GM13976 (cell line): ENCODE data around the gene CNGB1.
"Not testable (repeated sequence)": the region's sequence is repeated elsewhere in the genome, so short reads cannot be mapped to it uniquely, and the experiment has no call there.

Experiments used
- DNase-seq: peaks from one replicate; pipeline ENCODE4 v3.0.0; 2012; ENCODE audit warnings: low spot score
- in situ Hi-C: fragments of 300-500 bp; cut with MboI; formaldehyde crosslinking; loops from one replicate; pipeline ENCODE4 v1.12.0; 2022; ENCODE audit warnings: low sequenced_read_pairs, mixed read lengths, inconsistent platforms; ENCODE audit not compliant: unreplicated experiment
- TF ChIP-seq, protein P1 (sequence below): IDR thresholded peaks from 2 replicates; pipeline ENCODE4 v1.5.1; 2012; ENCODE audit warnings: borderline replicate concordance, mild to moderate bottlenecking; ENCODE audit not compliant: insufficient read depth; ENCODE audit errors: extremely low read depth, missing control alignments, control extremely low read depth

Gene CNGB1

GRCh38 chr16:57855188-57855587, 115.7 kb downstream of the CNGB1 start:
- TF ChIP-seq, protein P1, sequence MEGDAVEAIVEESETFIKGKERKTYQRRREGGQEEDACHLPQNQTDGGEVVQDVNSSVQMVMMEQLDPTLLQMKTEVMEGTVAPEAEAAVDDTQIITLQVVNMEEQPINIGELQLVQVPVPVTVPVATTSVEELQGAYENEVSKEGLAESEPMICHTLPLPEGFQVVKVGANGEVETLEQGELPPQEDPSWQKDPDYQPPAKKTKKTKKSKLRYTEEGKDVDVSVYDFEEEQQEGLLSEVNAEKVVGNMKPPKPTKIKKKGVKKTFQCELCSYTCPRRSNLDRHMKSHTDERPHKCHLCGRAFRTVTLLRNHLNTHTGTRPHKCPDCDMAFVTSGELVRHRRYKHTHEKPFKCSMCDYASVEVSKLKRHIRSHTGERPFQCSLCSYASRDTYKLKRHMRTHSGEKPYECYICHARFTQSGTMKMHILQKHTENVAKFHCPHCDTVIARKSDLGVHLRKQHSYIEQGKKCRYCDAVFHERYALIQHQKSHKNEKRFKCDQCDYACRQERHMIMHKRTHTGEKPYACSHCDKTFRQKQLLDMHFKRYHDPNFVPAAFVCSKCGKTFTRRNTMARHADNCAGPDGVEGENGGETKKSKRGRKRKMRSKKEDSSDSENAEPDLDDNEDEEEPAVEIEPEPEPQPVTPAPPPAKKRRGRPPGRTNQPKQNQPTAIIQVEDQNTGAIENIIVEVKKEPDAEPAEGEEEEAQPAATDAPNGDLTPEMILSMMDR, result no peak
- in situ Hi-C loops, result no loop called here
- DNase-seq, result no peak

DNA sequence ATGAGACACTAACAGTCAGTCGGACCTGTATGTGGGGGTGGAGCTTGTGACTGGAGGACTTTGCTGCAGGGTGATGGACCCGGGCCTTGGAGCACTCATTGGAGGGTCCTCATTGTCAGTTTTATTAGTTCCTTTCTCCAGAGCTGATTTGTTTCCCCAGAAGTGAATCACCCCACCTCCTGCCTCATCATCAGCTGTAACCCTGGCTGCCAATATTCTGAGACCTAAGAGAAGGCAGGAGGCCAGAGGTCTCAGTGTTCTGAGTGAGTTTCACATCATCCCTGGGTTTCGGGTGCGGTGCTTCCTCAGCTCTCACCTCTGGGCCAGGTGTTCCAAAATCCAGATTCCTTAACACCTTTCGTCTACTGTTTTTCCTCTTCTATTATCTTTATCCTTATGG, 118.7 kb downstream of the CNGB1 start:
- no peak for DNase-seq
- in situ Hi-C loops, result no loop called here
- TF ChIP-seq, protein P1, result no peak

DNA sequence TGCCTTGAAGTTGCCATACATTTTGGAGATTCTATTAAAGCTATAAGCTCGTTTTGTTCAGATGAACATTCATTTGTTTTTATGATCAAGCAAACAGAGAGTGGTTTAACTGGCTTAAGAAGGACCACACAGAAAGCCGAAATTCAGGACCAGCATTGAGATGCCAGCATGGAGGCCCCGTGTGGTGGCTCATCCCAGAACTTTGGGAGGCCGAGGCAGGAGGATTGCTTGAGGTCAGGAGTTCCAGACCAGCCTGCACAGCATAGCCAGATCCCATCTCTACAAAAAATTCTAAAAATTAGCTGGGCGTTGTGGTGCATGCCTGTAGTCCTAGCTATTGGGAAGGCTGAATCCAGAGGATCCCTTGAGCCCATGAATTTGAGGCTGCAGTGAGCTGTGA, 122.7 kb downstream of the CNGB1 start:
- in situ Hi-C loops, result no loop called here
- DNase-seq, result no peak
- TF ChIP-seq, protein P1, result no peak

- DNase-seq, in situ Hi-C loops: not testable (repeated sequence)
These were observed 124.0 kb downstream of the CNGB1 start for GRCh38 chr16:57846931-57847330.

DNA sequence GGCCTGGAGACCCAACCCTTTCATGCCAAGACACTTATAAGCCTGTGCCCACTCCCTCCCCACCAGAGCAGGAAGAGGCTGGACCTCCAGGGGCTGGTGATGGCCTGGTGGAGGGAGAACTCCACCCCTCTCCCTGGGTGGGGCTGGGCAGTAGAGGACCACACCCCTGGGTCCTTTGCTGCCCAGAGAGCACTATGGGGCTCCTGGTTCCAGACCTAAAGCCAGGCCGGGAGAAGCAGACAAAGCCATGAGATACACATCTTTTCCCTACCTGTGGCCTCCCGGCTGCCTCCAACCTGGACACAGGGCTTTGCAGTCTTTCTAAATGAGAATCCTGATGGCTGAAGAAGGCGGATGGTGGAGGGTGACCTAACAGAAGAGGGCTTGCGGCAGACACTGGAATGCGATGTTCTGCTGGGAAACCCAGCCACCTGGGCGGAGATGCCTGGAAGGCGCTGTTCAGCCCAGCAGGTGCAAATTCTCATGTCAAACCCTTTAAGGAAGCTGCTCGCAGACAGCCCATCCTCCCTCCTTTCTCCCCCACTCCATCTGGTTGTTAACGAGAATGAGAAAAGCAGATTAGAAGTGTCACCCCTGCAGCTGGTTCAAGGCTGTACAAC, 124.7 kb downstream of the CNGB1 start:
- no peak for DNase-seq
- in situ Hi-C loops, result no loop called here
- TF ChIP-seq, protein P1, result no peak

GRCh38 chr16:57845115-57845514, 125.8 kb downstream of the CNGB1 start:
- in situ Hi-C loops, result no loop called here
- TF ChIP-seq, protein P1, result no peak

DNA sequence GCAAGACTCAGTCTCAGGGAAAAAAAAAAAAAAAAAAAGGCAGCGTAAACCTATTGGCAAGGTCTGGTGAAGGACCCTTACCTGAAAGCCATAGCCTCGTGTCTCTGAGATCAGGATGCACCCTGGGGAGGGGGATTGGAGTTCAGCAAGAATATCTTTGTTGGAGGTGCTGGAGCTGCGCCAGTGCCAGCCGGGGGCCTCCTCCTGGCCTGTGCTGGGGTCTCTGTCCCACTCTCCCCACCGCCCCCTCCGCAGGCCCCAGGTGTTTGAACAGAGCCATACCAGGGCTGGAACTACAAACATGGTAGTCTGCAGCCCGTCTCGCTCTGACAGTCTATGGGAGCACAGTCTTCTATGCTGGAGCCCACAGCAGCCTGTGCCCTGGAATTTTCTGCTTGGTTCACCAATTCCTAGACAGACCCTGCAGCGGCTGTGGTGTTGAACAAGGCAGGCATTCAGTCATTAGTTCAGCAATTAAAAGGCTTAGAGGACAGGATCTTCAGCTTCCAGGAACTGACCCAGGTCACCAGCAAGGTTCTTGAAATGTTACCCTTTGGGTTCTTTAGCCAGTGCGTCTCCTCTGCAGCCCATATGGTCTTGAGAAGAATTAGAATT, 126.4 kb downstream of the CNGB1 start:
- in situ Hi-C loops, result no loop called here
- no peak for DNase-seq
- TF ChIP-seq, protein P1, result no peak

More at GRCh38 chr16:57845115-57845514, 125.8 kb downstream of the CNGB1 start:
- no peak for DNase-seq
